Muscle of arm (tissue), 12 donors: ENCODE data around the gene ENAH. TPM values are rescaled to one million over a fixed set of nuclear protein-coding genes. Genes with fewer than 3 reads are reported as not detected.

Experiments
- DNase-seq: peaks from one replicate; pipeline ENCODE4 v3.0.0-alpha.2; 2013
- polyA plus RNA-seq, 12 donors: library from polyadenylated mRNA; unstranded; fragments of 120-200 nt; gene quantifications; one replicate each; pipeline ENCODE4 v1.2.1, GENCODE V29; 2013; ENCODE audit not compliant: insufficient read length in 12 of 12

Gene ENAH
- polyA plus RNA-seq, 12 donors, result 106 to 360 (median 161) TPM

DNA sequence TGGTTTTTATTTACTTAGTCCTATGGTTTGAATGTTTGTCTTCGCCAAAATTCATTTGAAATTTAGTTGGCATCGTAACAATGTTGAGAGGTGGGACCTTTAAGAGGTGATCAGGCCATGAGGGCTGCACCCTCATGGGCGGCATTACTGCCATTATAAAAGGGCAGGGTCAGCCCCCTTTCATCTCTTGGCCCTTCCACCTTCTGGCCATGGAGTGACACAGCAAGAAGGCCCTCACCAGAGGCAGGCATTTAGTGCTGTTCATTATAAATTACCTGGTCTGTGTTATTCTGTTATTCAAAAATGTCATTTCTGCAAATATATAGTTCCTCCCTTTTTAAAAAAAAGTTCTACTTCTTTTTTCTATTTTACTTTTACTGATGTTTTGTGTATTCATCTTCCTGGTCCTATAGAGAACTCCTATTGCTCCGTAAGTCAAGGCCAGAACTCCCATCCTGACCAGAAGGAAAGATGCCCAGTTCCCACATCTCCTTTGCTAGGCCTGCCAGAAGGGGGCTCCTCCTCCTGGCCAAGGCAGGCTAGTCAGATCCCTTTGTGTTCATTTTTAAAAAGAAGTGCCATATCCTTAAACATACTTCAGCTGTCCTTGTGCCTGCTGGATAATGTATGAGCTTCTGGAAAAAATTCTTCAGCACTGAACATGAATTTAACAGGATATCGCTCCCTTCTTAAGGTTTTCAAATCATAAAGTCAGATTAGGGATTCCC, 215.0 kb downstream of the ENAH start:
- DNase-seq, result no peak

Other genes with a start within 250 kb of the ENAH start
- gene LBR, start 225.1 kb downstream of the ENAH start, polyA plus RNA-seq, result 10 to 100 TPM in 11 of 12 donors, not detected in 1; 30.1 to 68.3 (median 49.8) TPM
- gene SRP9, start 124.7 kb upstream of the ENAH start, polyA plus RNA-seq, result 100 to 1,000 TPM in 11 of 12 donors, not detected in 1; 154 to 342 (median 227) TPM
- 10 to 100 TPM in 11 of 12 donors, not detected in 1; 18.5 to 47.9 (median 32.4) TPM for gene EPHX1, start 157.0 kb upstream of the ENAH start, polyA plus RNA-seq
- gene TMEM63A, start 229.3 kb upstream of the ENAH start, polyA plus RNA-seq, result 10 to 100 TPM in 11 of 12 donors, not detected in 1; 15.7 to 48.6 (median 23.1) TPM
- under 1 TPM in 10 of 12 donors, not detected in 2; 0.14 to 0.61 (median 0.37) TPM for gene LEFTY1, start 236.0 kb upstream of the ENAH start, polyA plus RNA-seq